Measurements from ENCODE around the gene SMYD3.

Gene SMYD3

GRCh38 chr1:245810181-245810769, 696.8 kb downstream of the SMYD3 start:
- DNase-seq = no peak

- no peak for DNase-seq
These were observed 697.7 kb downstream of the SMYD3 start for GRCh38 chr1:245809361-245809760.

- DNase-seq = no peak
These were observed 698.9 kb downstream of the SMYD3 start for GRCh38 chr1:245807954-245808719.

- no peak for DNase-seq
These were observed 699.8 kb downstream of the SMYD3 start for GRCh38 chr1:245807306-245807705.

- no peak for DNase-seq
These were observed 701.5 kb downstream of the SMYD3 start for GRCh38 chr1:245805532-245805931.

- DNase-seq = no peak
These were observed 702.4 kb downstream of the SMYD3 start for GRCh38 chr1:245804696-245805095.

GRCh38 chr1:245803666-245804037, 703.4 kb downstream of the SMYD3 start:
- DNase-seq = no peak

- no peak for DNase-seq
These were observed 704.0 kb downstream of the SMYD3 start for GRCh38 chr1:245802941-245803665.

GRCh38 chr1:245800901-245801605, 706.0 kb downstream of the SMYD3 start:
- DNase-seq = no peak

GRCh38 chr1:245798349-245798711, 708.7 kb downstream of the SMYD3 start:
- DNase-seq = no peak

GRCh38 chr1:245797592-245798348, 709.3 kb downstream of the SMYD3 start:
- DNase-seq = no peak

GRCh38 chr1:245791410-245792312, 715.4 kb downstream of the SMYD3 start:
- no peak for DNase-seq

- no peak for DNase-seq
These were observed 716.6 kb downstream of the SMYD3 start for GRCh38 chr1:245790441-245790840.

GRCh38 chr1:245788886-245789285, 718.2 kb downstream of the SMYD3 start:
- DNase-seq = no peak

- DNase-seq = peak; percentile 95
These were observed 718.8 kb downstream of the SMYD3 start for GRCh38 chr1:245788269-245788668.

- no peak for DNase-seq
These were observed 720.1 kb downstream of the SMYD3 start for GRCh38 chr1:245786948-245787347.

GRCh38 chr1:245779797-245780755, 727.0 kb downstream of the SMYD3 start:
- DNase-seq = no peak

GRCh38 chr1:245777752-245778151, 729.3 kb downstream of the SMYD3 start:
- no peak for DNase-seq

- no peak for DNase-seq
These were observed 730.3 kb downstream of the SMYD3 start for GRCh38 chr1:245776694-245777332.

- no peak for DNase-seq
These were observed 730.9 kb downstream of the SMYD3 start for GRCh38 chr1:245776139-245776538.

Measured in kidney glomerular epithelial cell (primary cell).